Astrocyte (in vitro differentiated cells and primary cell): ENCODE results near the gene FEM1A. TPM values are rescaled to one million over a fixed set of nuclear protein-coding genes. Genes with fewer than 3 reads are reported as not detected.

Experiments
- DNase-seq: peaks from one replicate; pipeline ENCODE4 v3.0.0-alpha.2; 2010; ENCODE audit warnings: low read depth
- FAIRE-seq: peaks from 2 replicates; lab custom pipeline; 2011; peaks lifted over from hg19 to GRCh38; lab: Jason Lieb, UNC
- H2AFZ ChIP-seq: 2 replicates; pipeline ENCODE4 v1.6.0; 2012; ENCODE audit warnings: low read depth, low read length, inconsistent platforms
- H3K27ac ChIP-seq: 2 replicates; pipeline ENCODE4 v1.5.1; 2011; ENCODE audit warnings: low read depth, low read length, inconsistent platforms
- H3K27me3 ChIP-seq: 2 replicates; pipeline ENCODE4 v1.6.0; 2011; ENCODE audit warnings: low read length, inconsistent platforms; ENCODE audit not compliant: insufficient read depth
- H3K36me3 ChIP-seq: 2 replicates; pipeline ENCODE4 v1.5.1; 2011; ENCODE audit warnings: low read length, inconsistent platforms; ENCODE audit not compliant: insufficient read depth
- H3K4me1 ChIP-seq: 2 replicates; pipeline ENCODE4 v1.5.1; 2011; ENCODE audit warnings: low read length, inconsistent platforms; ENCODE audit not compliant: insufficient read depth
- H3K4me2 ChIP-seq: 2 replicates; pipeline ENCODE4 v1.6.0; 2012; ENCODE audit warnings: low read length, inconsistent platforms
- H3K4me3 ChIP-seq: 2 replicates; pipeline ENCODE4 v1.5.1; 2011; ENCODE audit warnings: low read depth, mild to moderate bottlenecking, low read length, inconsistent platforms; ENCODE audit not compliant: insufficient read depth
- H3K79me2 ChIP-seq: 2 replicates; pipeline ENCODE4 v1.6.0; 2012; ENCODE audit warnings: mild to moderate bottlenecking, low read length, inconsistent platforms; ENCODE audit not compliant: insufficient read depth
- H3K9ac ChIP-seq: 2 replicates; pipeline ENCODE4 v1.6.0; 2012; ENCODE audit warnings: mild to moderate bottlenecking, low read length, inconsistent platforms
- H3K9me3 ChIP-seq: 2 replicates; pipeline ENCODE4 v1.5.1; 2012; ENCODE audit warnings: low read depth, mild to moderate bottlenecking, low read length, inconsistent platforms; ENCODE audit not compliant: insufficient read depth
- H4K20me1 ChIP-seq: 2 replicates; pipeline ENCODE4 v1.6.0; 2012; ENCODE audit warnings: low read length, inconsistent platforms; ENCODE audit not compliant: insufficient read depth
- H3K27ac Mint-ChIP-seq: one replicate; pipeline ENCODE4 v1.8.0; 2021; ENCODE audit warnings: mild to moderate bottlenecking, mixed read lengths; ENCODE audit not compliant: unreplicated experiment
- H3K27me3 Mint-ChIP-seq: one replicate; pipeline ENCODE4 v1.8.0; 2021; ENCODE audit warnings: low read depth, mixed read lengths; ENCODE audit not compliant: unreplicated experiment
- H3K36me3 Mint-ChIP-seq: one replicate; pipeline ENCODE4 v1.8.0; 2021; ENCODE audit warnings: low read depth, mixed read lengths; ENCODE audit not compliant: unreplicated experiment
- H3K4me1 Mint-ChIP-seq: one replicate; pipeline ENCODE4 v1.8.0; 2021; ENCODE audit warnings: low read depth, mixed read lengths; ENCODE audit not compliant: unreplicated experiment
- H3K4me3 Mint-ChIP-seq: one replicate; pipeline ENCODE4 v1.8.0; 2021; ENCODE audit warnings: mild to moderate bottlenecking, moderate library complexity, mixed read lengths; ENCODE audit not compliant: unreplicated experiment
- H3K9me3 Mint-ChIP-seq: one replicate; pipeline ENCODE4 v1.8.0; 2021; ENCODE audit warnings: mild to moderate bottlenecking, mixed read lengths; ENCODE audit not compliant: unreplicated experiment
- EZH2 ChIP-seq: IDR thresholded peaks from 2 replicates; pipeline ENCODE4 v1.6.1; 2012; ENCODE audit warnings: mild to moderate bottlenecking, low read length, inconsistent platforms; ENCODE audit not compliant: insufficient read depth
- total RNA-seq: library from RNA; stranded (reverse); gene quantifications from 2 replicates; pipeline ENCODE4 v1.2.1, GENCODE V29; 2021
- TF ChIP-seq, protein P1 (sequence below): IDR thresholded peaks from 2 replicates; pipeline ENCODE4 v1.5.1; 2011; ENCODE audit warnings: low read depth, mild to moderate bottlenecking, inconsistent platforms, low read length, moderate library complexity; ENCODE audit not compliant: insufficient read depth

The FEM1A gene
- total RNA-seq, 1 donor from 2014 or later, result 12.0 TPM

GRCh38 chr19:4759388-4760284 lies 31.9 kb upstream of the FEM1A start:
- Histone ChIP-seq H3K79me2 (no peaks in the 10 kb centered on the region), H3K27me3 (peaks cover 22% of the 10 kb centered on the region), H2AFZ (peak overlapping the region; percentile 61), H3K4me1 (peaks cover 6% of the 10 kb centered on the region), H3K27ac (no peak overlapping the region), H3K9ac (no peak overlapping the region), H4K20me1 (no peaks in the 10 kb centered on the region), H3K9me3 (no peaks in the 10 kb centered on the region), H3K4me3 (peak overlapping the region; percentile 51), H3K4me2 (peak overlapping the region; percentile 85), H3K36me3 (no peaks in the 10 kb centered on the region)
- H3K9me3 Mint-ChIP-seq, result peaks cover 4% of the 10 kb centered on the region
- peak overlapping the region; percentile 54 for H3K4me3 Mint-ChIP-seq
- H3K27ac Mint-ChIP-seq, result no peak overlapping the region
- peaks cover 2% of the 10 kb centered on the region for H3K4me1 Mint-ChIP-seq
- DNase-seq, result peak; percentile 69
- no peak for FAIRE-seq
- H3K36me3 Mint-ChIP-seq, result no peaks in the 10 kb centered on the region
- TF ChIP-seq, protein P1, sequence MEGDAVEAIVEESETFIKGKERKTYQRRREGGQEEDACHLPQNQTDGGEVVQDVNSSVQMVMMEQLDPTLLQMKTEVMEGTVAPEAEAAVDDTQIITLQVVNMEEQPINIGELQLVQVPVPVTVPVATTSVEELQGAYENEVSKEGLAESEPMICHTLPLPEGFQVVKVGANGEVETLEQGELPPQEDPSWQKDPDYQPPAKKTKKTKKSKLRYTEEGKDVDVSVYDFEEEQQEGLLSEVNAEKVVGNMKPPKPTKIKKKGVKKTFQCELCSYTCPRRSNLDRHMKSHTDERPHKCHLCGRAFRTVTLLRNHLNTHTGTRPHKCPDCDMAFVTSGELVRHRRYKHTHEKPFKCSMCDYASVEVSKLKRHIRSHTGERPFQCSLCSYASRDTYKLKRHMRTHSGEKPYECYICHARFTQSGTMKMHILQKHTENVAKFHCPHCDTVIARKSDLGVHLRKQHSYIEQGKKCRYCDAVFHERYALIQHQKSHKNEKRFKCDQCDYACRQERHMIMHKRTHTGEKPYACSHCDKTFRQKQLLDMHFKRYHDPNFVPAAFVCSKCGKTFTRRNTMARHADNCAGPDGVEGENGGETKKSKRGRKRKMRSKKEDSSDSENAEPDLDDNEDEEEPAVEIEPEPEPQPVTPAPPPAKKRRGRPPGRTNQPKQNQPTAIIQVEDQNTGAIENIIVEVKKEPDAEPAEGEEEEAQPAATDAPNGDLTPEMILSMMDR, result no peak
- TF ChIP-seq EZH2, result no peak
- peaks cover 32% of the 10 kb centered on the region for H3K27me3 Mint-ChIP-seq

DNA sequence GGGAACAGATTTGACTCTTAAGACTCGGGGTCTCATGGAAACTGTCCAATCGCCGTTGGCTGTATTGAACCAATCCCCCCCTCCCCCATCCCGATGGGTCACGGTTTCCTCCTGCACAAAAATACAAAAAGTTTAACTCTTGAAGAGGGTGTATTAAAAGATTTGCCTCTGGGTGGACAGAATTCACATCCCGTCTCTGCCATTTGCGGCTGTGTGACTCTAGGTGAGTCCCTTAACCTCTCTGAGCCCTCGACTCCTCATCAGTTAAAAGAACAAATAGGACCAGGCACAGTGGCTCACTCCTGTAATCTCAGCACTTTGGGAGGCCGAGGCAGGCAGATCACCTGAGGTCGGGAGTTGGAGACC lies 31.3 kb upstream of the FEM1A start:
- Mint-ChIP-seq H3K4me3 (peak overlapping the region; percentile 72), H3K27me3 (peaks cover 32% of the 10 kb centered on the region), H3K9me3 (peaks cover 4% of the 10 kb centered on the region), H3K4me1 (peaks cover 2% of the 10 kb centered on the region), H3K27ac (no peak overlapping the region), H3K36me3 (no peaks in the 10 kb centered on the region)
- TF ChIP-seq, protein P1, result no peak
- no peak for TF ChIP-seq EZH2
- no peak for DNase-seq
- Histone ChIP-seq H3K4me1 (peaks cover 6% of the 10 kb centered on the region), H3K27me3 (peaks cover 22% of the 10 kb centered on the region), H3K9ac (no peak overlapping the region), H3K79me2 (no peaks in the 10 kb centered on the region), H3K4me2 (peak overlapping the region; percentile 85), H4K20me1 (no peaks in the 10 kb centered on the region), H3K36me3 (no peaks in the 10 kb centered on the region), H3K27ac (no peak overlapping the region), H3K4me3 (peak overlapping the region; percentile 51), H2AFZ (peak overlapping the region; percentile 61), H3K9me3 (no peaks in the 10 kb centered on the region)
- FAIRE-seq, result no peak

- H3K4me3 ChIP-seq, result no peak overlapping the region
- H3K27ac Mint-ChIP-seq, result peak overlapping the region; percentile 28
- H3K27ac ChIP-seq, result no peak overlapping the region
- no peak overlapping the region for H3K4me3 Mint-ChIP-seq
- no peak overlapping the region for H2AFZ ChIP-seq
- DNase-seq, result no peak
- peaks cover 6% of the 10 kb centered on the region for H3K4me1 ChIP-seq
- TF ChIP-seq, protein P1, result no peak
- no peak for TF ChIP-seq EZH2
- no peaks in the 10 kb centered on the region for H3K36me3 Mint-ChIP-seq
- no peak overlapping the region for H3K4me2 ChIP-seq
- H4K20me1 ChIP-seq, result no peaks in the 10 kb centered on the region
- FAIRE-seq, result no peak
- H3K36me3 ChIP-seq, result no peaks in the 10 kb centered on the region
- peaks cover 3% of the 10 kb centered on the region for H3K9me3 Mint-ChIP-seq
- no peaks in the 10 kb centered on the region for H3K79me2 ChIP-seq
- H3K4me1 Mint-ChIP-seq, result peaks cover 2% of the 10 kb centered on the region
- H3K9me3 ChIP-seq, result no peaks in the 10 kb centered on the region
- H3K27me3 Mint-ChIP-seq, result peaks cover 34% of the 10 kb centered on the region
- H3K9ac ChIP-seq, result no peak overlapping the region
- H3K27me3 ChIP-seq, result peaks cover 22% of the 10 kb centered on the region
Observed at GRCh38 chr19:4763021-4763420, 28.5 kb upstream of the FEM1A start.
